ENCODE measurements around the gene ATF3. TPM values are rescaled to one million over a fixed set of nuclear protein-coding genes. Genes with fewer than 3 reads are reported as not detected.

The ATF3 gene
- total RNA-seq, 2 donors from 2014 or later: 10.7 to 160 TPM

DNA sequence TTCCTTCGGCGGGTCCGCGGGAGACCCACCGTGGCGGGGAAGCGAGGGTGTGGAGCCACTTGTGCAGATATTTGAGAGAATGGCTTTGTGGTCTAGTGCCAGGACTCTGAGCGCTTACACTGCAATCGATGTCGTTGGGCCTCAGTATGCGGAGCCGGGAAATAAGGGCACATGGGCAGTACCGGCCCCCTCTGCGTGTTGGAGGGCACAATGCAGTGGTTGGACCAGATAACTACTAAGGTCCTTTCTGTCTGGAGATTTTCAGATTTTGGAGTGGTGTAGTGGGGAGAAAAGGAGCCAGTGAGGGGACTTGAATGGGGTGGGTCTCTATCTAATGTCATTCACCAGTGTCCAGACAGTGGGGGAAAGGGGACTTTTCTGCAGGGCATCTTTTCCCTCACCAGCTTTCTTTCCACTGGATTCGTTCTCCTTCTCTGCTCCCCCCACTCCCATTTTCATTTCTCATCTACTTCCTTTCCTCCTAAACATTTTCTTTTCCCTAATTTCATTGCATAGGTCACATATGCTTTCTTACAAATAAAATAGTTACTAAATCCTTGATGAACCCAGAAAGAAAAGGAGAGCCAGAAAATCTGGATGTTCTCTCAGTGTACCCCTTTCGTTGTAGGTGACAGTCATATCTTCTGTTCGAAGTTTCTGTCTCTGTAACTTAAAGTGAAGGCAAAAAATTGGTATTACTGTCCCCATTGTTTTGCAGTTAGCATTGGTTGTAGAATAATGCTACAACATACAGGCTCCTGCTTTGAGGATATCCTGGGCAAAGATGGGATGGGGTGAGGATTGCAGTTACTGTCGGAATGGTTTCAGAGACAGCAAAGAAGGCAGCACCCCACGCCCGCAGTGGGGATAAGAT, 1.4 kb downstream of the ATF3 start:
- DNase-seq (ENCODE audit: low spot score) (no peak), ATAC-seq (ENCODE audit: insufficient number of reproducible peaks, low FRiP score, low read depth) (no peak)
- Histone ChIP-seq H3K27ac (peak overlapping the region; percentile 97), H3K4me1 (ENCODE audit: control insufficient read depth in 1 of 2, low read depth in 2 of 2) (peaks cover 16 to 70% of the 10 kb centered on the region in 2 donors), H3K9me3 (no peaks in the 10 kb centered on the region), H3K36me3 (no peaks in the 10 kb centered on the region), H3K4me3 (peak overlapping the region; percentile 91), H3K27me3 (replicated peaks; ENCODE audit: insufficient read depth) (no peaks in the 10 kb centered on the region)
- TF ChIP-seq, protein P1, sequence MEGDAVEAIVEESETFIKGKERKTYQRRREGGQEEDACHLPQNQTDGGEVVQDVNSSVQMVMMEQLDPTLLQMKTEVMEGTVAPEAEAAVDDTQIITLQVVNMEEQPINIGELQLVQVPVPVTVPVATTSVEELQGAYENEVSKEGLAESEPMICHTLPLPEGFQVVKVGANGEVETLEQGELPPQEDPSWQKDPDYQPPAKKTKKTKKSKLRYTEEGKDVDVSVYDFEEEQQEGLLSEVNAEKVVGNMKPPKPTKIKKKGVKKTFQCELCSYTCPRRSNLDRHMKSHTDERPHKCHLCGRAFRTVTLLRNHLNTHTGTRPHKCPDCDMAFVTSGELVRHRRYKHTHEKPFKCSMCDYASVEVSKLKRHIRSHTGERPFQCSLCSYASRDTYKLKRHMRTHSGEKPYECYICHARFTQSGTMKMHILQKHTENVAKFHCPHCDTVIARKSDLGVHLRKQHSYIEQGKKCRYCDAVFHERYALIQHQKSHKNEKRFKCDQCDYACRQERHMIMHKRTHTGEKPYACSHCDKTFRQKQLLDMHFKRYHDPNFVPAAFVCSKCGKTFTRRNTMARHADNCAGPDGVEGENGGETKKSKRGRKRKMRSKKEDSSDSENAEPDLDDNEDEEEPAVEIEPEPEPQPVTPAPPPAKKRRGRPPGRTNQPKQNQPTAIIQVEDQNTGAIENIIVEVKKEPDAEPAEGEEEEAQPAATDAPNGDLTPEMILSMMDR (IDR thresholded peaks at IDR 0.05): no peak

GRCh38 chr1:212610575-212610967, 2.0 kb downstream of the ATF3 start:
- DNase-seq (ENCODE audit: low spot score) (no peak), ATAC-seq (ENCODE audit: insufficient number of reproducible peaks, low FRiP score, low read depth) (no peak)
- H3K9me3 ChIP-seq: no peaks in the 10 kb centered on the region
- peak overlapping the region; percentile 91 for H3K4me3 ChIP-seq
- H3K4me1 ChIP-seq (ENCODE audit: control insufficient read depth in 1 of 2, low read depth in 2 of 2): peaks cover 16 to 64% of the 10 kb centered on the region in 2 donors
- TF ChIP-seq, protein P1 (IDR thresholded peaks at IDR 0.05): no peak
- no peak overlapping the region for H3K27ac ChIP-seq
- H3K36me3 ChIP-seq: peaks cover 1% of the 10 kb centered on the region
- H3K27me3 ChIP-seq (replicated peaks; ENCODE audit: insufficient read depth): no peaks in the 10 kb centered on the region

- no peaks in the 10 kb centered on the region for H3K27me3 ChIP-seq (replicated peaks; ENCODE audit: insufficient read depth)
- ATAC-seq (ENCODE audit: insufficient number of reproducible peaks, low FRiP score, low read depth): no peak
- DNase-seq (ENCODE audit: low spot score): no peak
- TF ChIP-seq, protein P1 (IDR thresholded peaks at IDR 0.05): no peak
- H3K27ac ChIP-seq: no peak overlapping the region
- peaks cover 8% of the 10 kb centered on the region for H3K36me3 ChIP-seq
- peaks cover 14 to 57% of the 10 kb centered on the region in 2 donors for H3K4me1 ChIP-seq (ENCODE audit: control insufficient read depth in 1 of 2, low read depth in 2 of 2)
- peak overlapping the region; percentile 91 for H3K4me3 ChIP-seq
- no peaks in the 10 kb centered on the region for H3K9me3 ChIP-seq
These were observed 2.7 kb downstream of the ATF3 start for GRCh38 chr1:212611000-212611948.

DNA sequence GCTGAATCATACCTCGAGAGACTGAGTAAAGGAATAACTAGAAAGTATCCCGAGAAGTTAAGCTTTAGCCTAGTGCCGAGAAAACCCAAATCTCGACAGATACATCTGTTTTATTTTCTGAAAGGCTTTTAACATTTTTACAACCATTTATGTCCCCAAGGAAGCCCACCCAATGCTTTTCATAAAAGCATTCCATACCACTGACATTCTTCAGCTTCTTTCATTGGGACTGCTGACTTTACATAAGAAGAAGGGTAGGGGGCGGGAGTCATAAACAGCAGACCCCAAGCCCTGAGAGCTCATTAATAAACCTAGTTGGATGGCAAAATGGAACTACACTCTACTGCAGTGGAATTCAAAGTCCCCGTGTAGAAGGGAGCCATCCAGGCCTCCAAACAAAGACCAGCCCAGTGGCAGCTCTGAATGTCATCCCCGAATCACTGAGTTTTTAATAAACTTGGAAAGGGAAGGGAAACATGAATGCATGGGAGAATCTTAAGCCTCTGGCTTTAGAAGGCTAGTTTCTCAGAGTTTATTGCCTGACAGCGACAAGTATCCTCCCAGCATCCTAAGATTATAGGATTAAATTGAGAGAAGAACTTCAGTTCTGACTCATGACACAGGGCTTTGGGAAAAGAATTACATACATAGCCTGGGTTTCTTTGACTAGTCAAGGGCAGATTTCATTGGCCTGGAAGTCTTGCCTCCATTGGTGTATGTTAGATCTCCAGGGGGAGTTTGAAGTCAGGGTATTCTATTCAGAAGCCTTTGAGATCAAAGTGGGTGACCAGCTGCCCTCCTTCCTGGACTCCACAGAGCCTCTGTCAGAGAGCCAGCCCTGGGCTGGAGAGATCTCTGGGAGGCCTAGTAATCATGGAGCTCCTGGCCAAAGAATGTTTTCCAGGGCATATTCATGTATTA, 3.7 kb downstream of the ATF3 start:
- no peak for ATAC-seq (ENCODE audit: insufficient number of reproducible peaks, low FRiP score, low read depth)
- H3K27ac ChIP-seq: no peak overlapping the region
- H3K36me3 ChIP-seq: peaks cover 15% of the 10 kb centered on the region
- DNase-seq (ENCODE audit: low spot score): no peak
- TF ChIP-seq, protein P1 (IDR thresholded peaks at IDR 0.05): no peak
- no peaks in the 10 kb centered on the region for H3K27me3 ChIP-seq (replicated peaks; ENCODE audit: insufficient read depth)
- H3K4me3 ChIP-seq: peak overlapping the region; percentile 9
- H3K4me1 ChIP-seq (ENCODE audit: control insufficient read depth in 1 of 2, low read depth in 2 of 2): peaks cover 9 to 47% of the 10 kb centered on the region in 2 donors
- no peaks in the 10 kb centered on the region for H3K9me3 ChIP-seq

All from thoracic aorta (tissue), 2 donors.